ENCODE measurements around the gene RAB30. TPM values are rescaled to one million over a fixed set of nuclear protein-coding genes. Genes with fewer than 3 reads are reported as not detected.
A peak's percentile ranks its signal among the peaks of the same experiment; 100 is the strongest.

The RAB30 gene
- total RNA-seq, 1 experiment from 2014 or later = 6.2 TPM

DNA sequence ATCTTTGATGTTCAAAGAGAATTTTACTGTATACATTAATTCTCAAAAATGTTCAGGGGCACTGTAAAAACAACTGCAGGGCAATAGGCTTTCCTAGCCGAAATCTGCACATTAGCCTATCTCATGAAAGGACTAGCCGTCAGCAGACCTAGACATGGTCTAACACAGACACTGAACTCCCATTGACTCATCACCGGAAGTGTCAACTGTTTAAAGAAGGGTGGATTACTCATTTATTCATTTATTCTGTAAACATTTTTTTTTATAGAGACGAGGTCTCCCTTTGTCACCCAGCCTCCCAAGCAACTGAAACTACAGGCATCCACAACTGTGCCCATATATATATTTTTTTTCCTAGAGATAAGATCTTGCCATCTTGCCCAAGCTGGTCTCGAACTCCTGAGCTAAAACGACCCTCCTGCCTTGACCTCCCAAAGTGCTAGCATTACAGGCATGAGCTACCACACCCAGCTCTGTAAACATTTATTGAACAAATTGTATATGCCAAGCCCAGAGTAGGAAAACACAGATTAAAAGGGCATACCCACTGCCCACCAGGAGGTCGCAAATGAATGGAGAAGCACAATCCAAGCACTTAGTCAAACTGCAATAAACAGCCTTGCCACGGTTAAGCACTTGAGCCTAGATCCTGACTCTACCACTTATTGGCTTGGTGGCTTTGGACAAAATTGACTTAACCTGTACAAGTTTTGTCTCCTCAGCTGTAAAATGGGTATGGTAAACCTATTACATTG, 26.6 kb downstream of the RAB30 start:
- Mint-ChIP-seq H3K4me3 (no peak overlapping the region), H3K27me3 (ENCODE audit: low read depth) (no peaks in the 10 kb centered on the region; the same call in 1 of the 2 replicates), H3K27ac (no peak overlapping the region), H3K9me3 (no peaks in the 10 kb centered on the region), H3K4me1 (peaks cover 21% of the 10 kb centered on the region), H3K36me3 (no peaks in the 10 kb centered on the region)
- POLR2A ChIA-PET = no interaction called here
- CTCF ChIA-PET = interaction anchor here (0.9 kb wide), 1 partner anchor 269 kb away, joined by 3 read pairs; no protein-coding TSS in a partner anchor
- DNase-seq (ENCODE audit: low spot score) (no peak), ATAC-seq (peak; percentile 76)
- TF ChIP-seq ELF4 (CRISPR knock-in tag; IDR thresholded peaks at IDR 0.05; ENCODE audit: low read depth) (no peak), ZBTB21 (CRISPR knock-in tag; IDR thresholded peaks at IDR 0.05; ENCODE audit: borderline replicate concordance) (no peak), IRF2 (CRISPR knock-in tag; IDR thresholded peaks at IDR 0.05; ENCODE audit: borderline replicate concordance, low read depth) (no peak), NFATC4 (CRISPR knock-in tag; IDR thresholded peaks at IDR 0.05) (no peak), HMGA2 (CRISPR knock-in tag; IDR thresholded peaks at IDR 0.05) (no peak), ZNF232 (CRISPR knock-in tag; IDR thresholded peaks at IDR 0.05) (no peak), RELA (CRISPR knock-in tag; IDR thresholded peaks at IDR 0.05; ENCODE audit: borderline replicate concordance) (no peak), NFE2L1 (CRISPR knock-in tag; IDR thresholded peaks at IDR 0.05) (no peak)
- TF ChIP-seq, protein P1, sequence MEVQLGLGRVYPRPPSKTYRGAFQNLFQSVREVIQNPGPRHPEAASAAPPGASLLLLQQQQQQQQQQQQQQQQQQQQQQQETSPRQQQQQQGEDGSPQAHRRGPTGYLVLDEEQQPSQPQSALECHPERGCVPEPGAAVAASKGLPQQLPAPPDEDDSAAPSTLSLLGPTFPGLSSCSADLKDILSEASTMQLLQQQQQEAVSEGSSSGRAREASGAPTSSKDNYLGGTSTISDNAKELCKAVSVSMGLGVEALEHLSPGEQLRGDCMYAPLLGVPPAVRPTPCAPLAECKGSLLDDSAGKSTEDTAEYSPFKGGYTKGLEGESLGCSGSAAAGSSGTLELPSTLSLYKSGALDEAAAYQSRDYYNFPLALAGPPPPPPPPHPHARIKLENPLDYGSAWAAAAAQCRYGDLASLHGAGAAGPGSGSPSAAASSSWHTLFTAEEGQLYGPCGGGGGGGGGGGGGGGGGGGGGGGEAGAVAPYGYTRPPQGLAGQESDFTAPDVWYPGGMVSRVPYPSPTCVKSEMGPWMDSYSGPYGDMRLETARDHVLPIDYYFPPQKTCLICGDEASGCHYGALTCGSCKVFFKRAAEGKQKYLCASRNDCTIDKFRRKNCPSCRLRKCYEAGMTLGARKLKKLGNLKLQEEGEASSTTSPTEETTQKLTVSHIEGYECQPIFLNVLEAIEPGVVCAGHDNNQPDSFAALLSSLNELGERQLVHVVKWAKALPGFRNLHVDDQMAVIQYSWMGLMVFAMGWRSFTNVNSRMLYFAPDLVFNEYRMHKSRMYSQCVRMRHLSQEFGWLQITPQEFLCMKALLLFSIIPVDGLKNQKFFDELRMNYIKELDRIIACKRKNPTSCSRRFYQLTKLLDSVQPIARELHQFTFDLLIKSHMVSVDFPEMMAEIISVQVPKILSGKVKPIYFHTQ (CRISPR knock-in tag; IDR thresholded peaks at IDR 0.05) = no peak
- TF ChIP-seq, protein P2, sequence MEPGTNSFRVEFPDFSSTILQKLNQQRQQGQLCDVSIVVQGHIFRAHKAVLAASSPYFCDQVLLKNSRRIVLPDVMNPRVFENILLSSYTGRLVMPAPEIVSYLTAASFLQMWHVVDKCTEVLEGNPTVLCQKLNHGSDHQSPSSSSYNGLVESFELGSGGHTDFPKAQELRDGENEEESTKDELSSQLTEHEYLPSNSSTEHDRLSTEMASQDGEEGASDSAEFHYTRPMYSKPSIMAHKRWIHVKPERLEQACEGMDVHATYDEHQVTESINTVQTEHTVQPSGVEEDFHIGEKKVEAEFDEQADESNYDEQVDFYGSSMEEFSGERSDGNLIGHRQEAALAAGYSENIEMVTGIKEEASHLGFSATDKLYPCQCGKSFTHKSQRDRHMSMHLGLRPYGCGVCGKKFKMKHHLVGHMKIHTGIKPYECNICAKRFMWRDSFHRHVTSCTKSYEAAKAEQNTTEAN (CRISPR knock-in tag; IDR thresholded peaks at IDR 0.05) = no peak
- TF ChIP-seq, protein P3, sequence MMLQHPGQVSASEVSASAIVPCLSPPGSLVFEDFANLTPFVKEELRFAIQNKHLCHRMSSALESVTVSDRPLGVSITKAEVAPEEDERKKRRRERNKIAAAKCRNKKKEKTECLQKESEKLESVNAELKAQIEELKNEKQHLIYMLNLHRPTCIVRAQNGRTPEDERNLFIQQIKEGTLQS (CRISPR knock-in tag; conservative IDR thresholded peaks at IDR 0.05) = no peak
- TF ChIP-seq, protein P4, sequence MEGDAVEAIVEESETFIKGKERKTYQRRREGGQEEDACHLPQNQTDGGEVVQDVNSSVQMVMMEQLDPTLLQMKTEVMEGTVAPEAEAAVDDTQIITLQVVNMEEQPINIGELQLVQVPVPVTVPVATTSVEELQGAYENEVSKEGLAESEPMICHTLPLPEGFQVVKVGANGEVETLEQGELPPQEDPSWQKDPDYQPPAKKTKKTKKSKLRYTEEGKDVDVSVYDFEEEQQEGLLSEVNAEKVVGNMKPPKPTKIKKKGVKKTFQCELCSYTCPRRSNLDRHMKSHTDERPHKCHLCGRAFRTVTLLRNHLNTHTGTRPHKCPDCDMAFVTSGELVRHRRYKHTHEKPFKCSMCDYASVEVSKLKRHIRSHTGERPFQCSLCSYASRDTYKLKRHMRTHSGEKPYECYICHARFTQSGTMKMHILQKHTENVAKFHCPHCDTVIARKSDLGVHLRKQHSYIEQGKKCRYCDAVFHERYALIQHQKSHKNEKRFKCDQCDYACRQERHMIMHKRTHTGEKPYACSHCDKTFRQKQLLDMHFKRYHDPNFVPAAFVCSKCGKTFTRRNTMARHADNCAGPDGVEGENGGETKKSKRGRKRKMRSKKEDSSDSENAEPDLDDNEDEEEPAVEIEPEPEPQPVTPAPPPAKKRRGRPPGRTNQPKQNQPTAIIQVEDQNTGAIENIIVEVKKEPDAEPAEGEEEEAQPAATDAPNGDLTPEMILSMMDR (IDR thresholded peaks at IDR 0.05) = no peak

DNA sequence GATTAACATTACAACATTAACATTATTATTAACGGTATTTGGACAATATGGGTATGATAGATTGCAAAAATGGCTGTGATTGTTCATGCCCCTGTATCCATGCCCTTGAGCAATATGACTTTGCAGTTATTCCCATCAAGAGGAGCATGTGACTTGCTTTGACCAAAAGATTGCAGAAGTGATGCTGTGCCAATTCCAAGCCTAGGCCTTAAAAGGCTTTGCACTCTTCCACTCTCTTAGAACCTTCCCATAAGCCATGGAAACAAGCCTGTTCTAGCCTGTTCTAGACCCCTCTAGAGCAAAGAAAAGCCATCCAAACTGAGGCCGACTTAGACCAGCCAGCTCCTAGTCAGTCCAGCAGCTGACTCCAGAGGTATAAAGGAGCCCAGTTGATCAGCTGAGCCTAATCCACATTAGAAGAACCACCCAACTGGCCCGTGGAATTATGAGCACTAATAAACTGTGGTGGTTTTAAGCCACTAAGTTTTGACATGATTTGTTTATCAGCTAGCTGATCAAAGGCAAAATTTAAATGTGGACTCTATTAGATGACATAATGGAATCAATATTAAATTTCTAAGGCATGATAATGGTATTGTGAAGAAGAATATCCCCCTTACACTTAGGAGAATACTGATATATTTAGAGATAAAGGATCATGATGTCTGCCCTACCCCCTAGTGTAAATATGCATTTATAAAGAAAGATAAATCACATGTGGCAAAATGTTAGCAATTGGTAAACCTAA, 28.6 kb downstream of the RAB30 start:
- ATAC-seq = no peak
- no peak for DNase-seq (ENCODE audit: low spot score)
- Mint-ChIP-seq H3K36me3 (no peaks in the 10 kb centered on the region), H3K27me3 (ENCODE audit: low read depth) (no peaks in the 10 kb centered on the region; the same call in 1 of the 2 replicates), H3K4me3 (no peak overlapping the region), H3K4me1 (peaks cover 21% of the 10 kb centered on the region), H3K27ac (no peak overlapping the region), H3K9me3 (no peaks in the 10 kb centered on the region)
- POLR2A ChIA-PET = no interaction called here
- CTCF ChIA-PET = no interaction called here
- TF ChIP-seq ZNF423 (CRISPR knock-in tag; IDR thresholded peaks at IDR 0.05) (no peak), NFYB (CRISPR knock-in tag; conservative IDR thresholded peaks at IDR 0.05; ENCODE audit: low read depth) (no peak), SMAD4 (CRISPR knock-in tag; IDR thresholded peaks at IDR 0.05) (no peak), ETV6 (CRISPR knock-in tag; IDR thresholded peaks at IDR 0.05) (no peak), FOXJ3 (CRISPR knock-in tag; IDR thresholded peaks at IDR 0.05; ENCODE audit: borderline replicate concordance) (no peak), SP1 (CRISPR knock-in tag; conservative IDR thresholded peaks at IDR 0.05) (no peak), NFE2L1 (CRISPR knock-in tag; IDR thresholded peaks at IDR 0.05) (no peak), TP53 (CRISPR knock-in tag; IDR thresholded peaks at IDR 0.05) (no peak)
- TF ChIP-seq, protein P5, sequence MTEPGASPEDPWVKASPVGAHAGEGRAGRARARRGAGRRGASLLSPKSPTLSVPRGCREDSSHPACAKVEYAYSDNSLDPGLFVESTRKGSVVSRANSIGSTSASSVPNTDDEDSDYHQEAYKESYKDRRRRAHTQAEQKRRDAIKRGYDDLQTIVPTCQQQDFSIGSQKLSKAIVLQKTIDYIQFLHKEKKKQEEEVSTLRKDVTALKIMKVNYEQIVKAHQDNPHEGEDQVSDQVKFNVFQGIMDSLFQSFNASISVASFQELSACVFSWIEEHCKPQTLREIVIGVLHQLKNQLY (CRISPR knock-in tag; IDR thresholded peaks at IDR 0.05) = no peak
- TF ChIP-seq, protein P6, sequence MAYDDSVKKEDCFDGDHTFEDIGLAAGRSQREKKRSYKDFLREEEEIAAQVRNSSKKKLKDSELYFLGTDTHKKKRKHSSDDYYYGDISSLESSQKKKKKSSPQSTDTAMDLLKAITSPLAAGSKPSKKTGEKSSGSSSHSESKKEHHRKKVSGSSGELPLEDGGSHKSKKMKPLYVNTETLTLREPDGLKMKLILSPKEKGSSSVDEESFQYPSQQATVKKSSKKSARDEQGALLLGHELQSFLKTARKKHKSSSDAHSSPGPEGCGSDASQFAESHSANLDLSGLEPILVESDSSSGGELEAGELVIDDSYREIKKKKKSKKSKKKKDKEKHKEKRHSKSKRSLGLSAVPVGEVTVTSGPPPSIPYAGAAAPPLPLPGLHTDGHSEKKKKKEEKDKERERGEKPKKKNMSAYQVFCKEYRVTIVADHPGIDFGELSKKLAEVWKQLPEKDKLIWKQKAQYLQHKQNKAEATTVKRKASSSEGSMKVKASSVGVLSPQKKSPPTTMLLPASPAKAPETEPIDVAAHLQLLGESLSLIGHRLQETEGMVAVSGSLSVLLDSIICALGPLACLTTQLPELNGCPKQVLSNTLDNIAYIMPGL (CRISPR knock-in tag; IDR thresholded peaks at IDR 0.05) = no peak
- TF ChIP-seq, protein P7, sequence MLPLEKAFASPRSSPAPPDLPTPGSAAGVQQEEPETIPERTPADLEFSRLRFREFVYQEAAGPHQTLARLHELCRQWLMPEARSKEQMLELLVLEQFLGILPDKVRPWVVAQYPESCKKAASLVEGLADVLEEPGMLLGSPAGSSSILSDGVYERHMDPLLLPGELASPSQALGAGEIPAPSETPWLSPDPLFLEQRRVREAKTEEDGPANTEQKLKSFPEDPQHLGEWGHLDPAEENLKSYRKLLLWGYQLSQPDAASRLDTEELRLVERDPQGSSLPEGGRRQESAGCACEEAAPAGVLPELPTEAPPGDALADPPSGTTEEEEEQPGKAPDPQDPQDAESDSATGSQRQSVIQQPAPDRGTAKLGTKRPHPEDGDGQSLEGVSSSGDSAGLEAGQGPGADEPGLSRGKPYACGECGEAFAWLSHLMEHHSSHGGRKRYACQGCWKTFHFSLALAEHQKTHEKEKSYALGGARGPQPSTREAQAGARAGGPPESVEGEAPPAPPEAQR (CRISPR knock-in tag; IDR thresholded peaks at IDR 0.05) = no peak
- TF ChIP-seq, protein P8, sequence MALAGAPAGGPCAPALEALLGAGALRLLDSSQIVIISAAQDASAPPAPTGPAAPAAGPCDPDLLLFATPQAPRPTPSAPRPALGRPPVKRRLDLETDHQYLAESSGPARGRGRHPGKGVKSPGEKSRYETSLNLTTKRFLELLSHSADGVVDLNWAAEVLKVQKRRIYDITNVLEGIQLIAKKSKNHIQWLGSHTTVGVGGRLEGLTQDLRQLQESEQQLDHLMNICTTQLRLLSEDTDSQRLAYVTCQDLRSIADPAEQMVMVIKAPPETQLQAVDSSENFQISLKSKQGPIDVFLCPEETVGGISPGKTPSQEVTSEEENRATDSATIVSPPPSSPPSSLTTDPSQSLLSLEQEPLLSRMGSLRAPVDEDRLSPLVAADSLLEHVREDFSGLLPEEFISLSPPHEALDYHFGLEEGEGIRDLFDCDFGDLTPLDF (CRISPR knock-in tag; IDR thresholded peaks at IDR 0.05) = no peak

Measured in WTC11 (cell line).